Measurements from ENCODE around the gene OGDH.

GRCh38 chr7:44666566-44666965 lies 60.1 kb downstream of the OGDH start:
- TF ChIP-seq YY1 (tag by site-specific recombination; IDR thresholded peaks at IDR 0.05) (no peak), ZNF274 (IDR thresholded peaks at IDR 0.05; ENCODE audit: low read length) (no peak), ZNF274 (tag by site-specific recombination; IDR thresholded peaks at IDR 0.05; ENCODE audit: borderline replicate concordance) (no peak), ZBTB26 (tag by site-specific recombination; optimal IDR thresholded peaks at IDR 0.05) (no peak), REST (tag by site-specific recombination; IDR thresholded peaks at IDR 0.05) (no peak), ZNF776 (tag by site-specific recombination; IDR thresholded peaks at IDR 0.05; ENCODE audit: borderline replicate concordance) (no peak), CTCF (tag by site-specific recombination; IDR thresholded peaks at IDR 0.05) (no peak), PRDM2 (tag by site-specific recombination; IDR thresholded peaks at IDR 0.05; ENCODE audit: borderline replicate concordance) (no peak), ZNF266 (tag by site-specific recombination; IDR thresholded peaks at IDR 0.05; ENCODE audit: low read depth) (no peak)
